PC-3 (cell line): ENCODE data around the gene GFER. TPM values are rescaled to one million over a fixed set of nuclear protein-coding genes. Genes with fewer than 3 reads are reported as not detected.
A peak's percentile ranks its signal among the peaks of the same experiment; 100 is the strongest.

Experiments used
- ATAC-seq: fragments of 200-7000 bp; cut with Tn5 transposase; 2 replicates; pipeline ENCODE4 v1.9.1; 2020; ENCODE audit warnings: mild to moderate bottlenecking, moderate library complexity
- BruUV-seq: library from RNA; stranded (reverse); fragments of 400-500 nt; replicated peaks from 2 replicates; lab custom pipeline; 2021; lab: Mats Ljungman, UMichigan
- CTCF ChIA-PET: fragments of 300-600 bp; sonication (Branson Sonifier 250); formaldehyde crosslinking; loops from one replicate; lab custom pipeline; 2022; ENCODE audit warnings: antibody characterized with exemption; lab: Charles Lee
- POLR2A ChIA-PET: fragments of 300-600 bp; sonication (Branson Sonifier 250); formaldehyde crosslinking; loops from one replicate; lab custom pipeline; 2022; ENCODE audit warnings: antibody characterized with exemption; ENCODE audit not compliant: unreplicated experiment; lab: Charles Lee
- DNase-seq: peaks from one replicate; pipeline ENCODE4 v3.0.0-alpha.2; 2015
- H2AFZ ChIP-seq: fragments of 300-600 bp; sonication (generic); 2 replicates; pipeline ENCODE4 v1.6.0; 2016; ENCODE audit warnings: antibody characterized with exemption, low read length
- H3F3A ChIP-seq: fragments of 300-600 bp; sonication (generic); one replicate; pipeline ENCODE4 v1.6.0; 2017; ENCODE audit warnings: antibody characterized with exemption, low read length, control low read depth, mild to moderate bottlenecking; ENCODE audit not compliant: unreplicated experiment
- H3K27ac ChIP-seq: fragments of 300-600 bp; sonication (generic); 2 replicates; pipeline ENCODE4 v1.5.1; 2016; ENCODE audit warnings: mild to moderate bottlenecking, low read length
- H3K27me3 ChIP-seq: fragments of 300-600 bp; sonication (generic); 2 replicates; pipeline ENCODE4 v1.6.1; 2016; ENCODE audit warnings: low read length, mixed read lengths
- H3K36me3 ChIP-seq: fragments of 300-600 bp; sonication (generic); 2 replicates; pipeline ENCODE4 v1.6.1; 2016; ENCODE audit warnings: low read depth, mixed run types, low read length, mixed read lengths
- H3K4me1 ChIP-seq: fragments of 300-600 bp; sonication (generic); 2 replicates; pipeline ENCODE4 v1.5.1; 2016; ENCODE audit warnings: low read length; ENCODE audit not compliant: insufficient read depth
- H3K4me2 ChIP-seq: fragments of 300-600 bp; sonication (generic); 2 replicates; pipeline ENCODE4 v1.6.0; 2016; ENCODE audit warnings: low read length
- H3K4me3 ChIP-seq: fragments of 300-600 bp; sonication (generic); 2 replicates; pipeline ENCODE4 v1.5.1; 2016; ENCODE audit warnings: mild to moderate bottlenecking, low read length, mixed read lengths
- H3K79me2 ChIP-seq: fragments of 300-600 bp; sonication (generic); 2 replicates; pipeline ENCODE4 v1.6.1; 2017; ENCODE audit warnings: low read length, mixed read lengths
- H3K9ac ChIP-seq: fragments of 300-600 bp; sonication (generic); 2 replicates; pipeline ENCODE4 v1.6.0; 2016; ENCODE audit warnings: mild to moderate bottlenecking, low read length
- H3K9me2 ChIP-seq: fragments of 300-600 bp; sonication (generic); replicated peaks from 2 replicates; pipeline ENCODE4 v1.6.1; 2016; ENCODE audit warnings: mixed run types, low read length, mixed read lengths
- H3K9me3 ChIP-seq: fragments of 300-600 bp; sonication (generic); 2 replicates; pipeline ENCODE4 v1.6.1; 2016; ENCODE audit warnings: low read length, mixed read lengths
- H4K20me1 ChIP-seq: fragments of 300-600 bp; sonication (generic); 2 replicates; pipeline ENCODE4 v1.6.1; 2016; ENCODE audit warnings: low read length, mixed read lengths
- EZH2 ChIP-seq: fragments of 300-600 bp; sonication (generic); IDR thresholded peaks from one replicate; pipeline ENCODE4 v1.6.1; 2017; ENCODE audit warnings: antibody characterized with exemption, mild to moderate bottlenecking, low read length; ENCODE audit not compliant: unreplicated experiment
- EZH2phosphoT487 ChIP-seq: fragments of 300-600 bp; sonication (generic); IDR thresholded peaks from 2 replicates; pipeline ENCODE4 v1.6.1; 2018; ENCODE audit warnings: mild to moderate bottlenecking, antibody characterized with exemption, low read length, borderline replicate concordance
- intact Hi-C: fragments of 100-400 bp; cut with micrococcal nuclease; formaldehyde crosslinking; loops from 2 replicates; pipeline ENCODE4 v1.9.0; 2023
- total RNA-seq: library from RNA; depleted of rRNA; stranded (reverse); fragments of >200 nt; gene quantifications from 2 replicates; pipeline ENCODE4 v1.2.3, GENCODE V29; 2014
- TF ChIP-seq, protein P1 (sequence below): fragments of 300-600 bp; sonication (generic); conservative IDR thresholded peaks from 2 replicates; pipeline ENCODE4 v1.5.1; 2017; ENCODE audit warnings: antibody characterized with exemption, low read depth, mild to moderate bottlenecking, low read length

Gene GFER
- total RNA-seq, 1 experiment from 2014 or later, result 66.8 TPM

DNA sequence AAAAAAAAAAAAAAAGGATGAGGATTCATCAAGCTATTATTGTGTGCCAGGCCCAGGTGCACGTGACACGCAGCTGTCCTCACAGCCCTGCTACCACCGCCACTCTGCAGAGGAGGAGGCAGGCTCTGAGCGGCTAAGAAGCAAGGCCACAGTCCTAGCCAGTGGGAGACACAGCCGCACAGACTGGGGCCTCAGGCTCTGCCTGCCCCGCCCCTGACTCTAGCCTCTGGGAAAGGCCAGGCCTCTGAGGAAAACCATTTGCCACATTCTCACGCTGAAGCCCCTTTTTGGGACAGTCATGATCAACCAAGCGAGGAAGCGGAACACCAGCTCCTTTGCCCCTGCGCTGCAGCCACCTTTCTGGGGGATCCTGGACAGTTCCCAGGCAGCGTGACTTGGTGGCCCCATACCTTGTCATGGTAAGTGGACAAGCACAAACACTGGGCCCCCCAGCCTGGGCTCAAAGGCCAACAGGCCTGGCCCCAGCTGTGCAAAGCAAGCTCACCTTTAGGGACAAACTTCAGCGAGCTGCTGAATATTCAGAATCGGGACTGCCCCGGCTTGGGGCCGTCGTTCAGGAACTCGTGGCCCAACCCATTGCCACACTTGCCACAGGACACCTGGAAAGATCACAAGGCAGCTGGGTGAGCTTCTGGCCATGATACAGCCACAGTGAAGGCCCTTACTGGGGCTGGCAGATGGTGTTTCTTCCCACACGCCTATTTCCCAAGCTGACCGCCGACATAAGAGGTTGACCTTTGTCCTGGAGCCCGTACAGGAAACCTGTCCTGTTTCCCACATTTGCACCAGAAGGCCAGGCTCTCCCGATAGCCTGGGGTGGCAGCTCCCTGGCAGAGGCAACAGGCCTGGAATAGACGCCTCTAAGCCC is 43.5 kb upstream of the GFER start:
- Histone ChIP-seq H3K4me2 (no peak overlapping the region), H3K9ac (no peak overlapping the region)

DNA sequence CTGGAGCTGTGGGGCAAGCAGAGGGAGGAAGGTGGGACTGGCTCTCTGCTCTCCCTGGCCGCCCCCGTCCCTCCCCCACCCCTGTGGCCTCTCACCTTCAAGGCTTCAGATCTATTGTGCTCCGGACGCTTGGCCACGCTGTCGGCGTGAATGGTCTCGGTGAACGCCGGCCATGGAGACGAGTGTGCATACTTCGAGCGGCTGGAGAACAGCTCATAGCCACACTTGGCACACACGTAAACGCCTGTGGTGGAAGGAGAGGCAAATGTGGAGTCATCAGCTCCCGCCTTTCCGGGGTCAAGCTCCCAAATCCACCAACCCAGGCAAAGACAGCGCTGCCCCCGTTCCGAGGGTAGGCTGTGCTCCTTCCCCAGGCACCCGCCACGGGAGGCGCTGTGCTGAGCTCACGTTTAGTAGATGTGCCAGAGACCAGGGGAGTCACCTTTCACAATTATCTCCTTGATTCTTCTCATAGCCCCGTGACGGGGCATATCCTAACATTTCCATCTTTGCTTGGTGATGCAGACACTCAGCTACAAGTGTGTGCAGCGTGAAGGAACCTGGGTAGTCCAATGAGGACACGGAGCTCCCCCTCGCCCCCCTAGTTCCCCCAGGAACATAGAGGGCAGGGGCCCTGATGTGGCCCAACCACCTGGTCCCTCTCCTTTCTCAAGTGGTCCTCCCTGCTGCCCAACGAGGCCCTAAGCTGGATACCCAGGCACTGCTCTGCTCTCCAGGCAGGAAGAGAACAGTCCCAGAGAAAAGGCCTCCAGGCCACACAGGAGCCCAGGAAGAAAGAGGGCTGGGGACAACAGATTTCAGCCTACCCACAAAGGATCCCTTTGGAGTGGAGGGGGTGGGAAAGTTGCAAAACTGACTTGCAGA is 42.6 kb upstream of the GFER start:
- Histone ChIP-seq H4K20me1 (no peaks in the 10 kb centered on the region), H3K9me3 (no peaks in the 10 kb centered on the region), H3K9ac (no peak overlapping the region), H3K27ac (peak overlapping the region; percentile 41), H3K36me3 (no peaks in the 10 kb centered on the region), H3K4me3 (peak overlapping the region; percentile 85), H3K79me2 (peaks cover 6% of the 10 kb centered on the region; the same call in 1 of the 2 replicates), H2AFZ (no peak overlapping the region; the same call in 1 of the 2 replicates), H3K27me3 (no peaks in the 10 kb centered on the region), H3K9me2 (no peaks in the 10 kb centered on the region), H3K4me1 (peaks cover 11% of the 10 kb centered on the region), H3K4me2 (peak overlapping the region; percentile 93), H3F3A (no peaks in the 10 kb centered on the region)
- ChIA-PET CTCF (interaction anchor here (0.7 kb wide), 1 partner anchor 9 kb away, joined by 4 read pairs; no protein-coding TSS in a partner anchor), POLR2A (no interaction called here)
- TF ChIP-seq EZH2phosphoT487 (no peak), EZH2 (no peak)
- TF ChIP-seq, protein P1, sequence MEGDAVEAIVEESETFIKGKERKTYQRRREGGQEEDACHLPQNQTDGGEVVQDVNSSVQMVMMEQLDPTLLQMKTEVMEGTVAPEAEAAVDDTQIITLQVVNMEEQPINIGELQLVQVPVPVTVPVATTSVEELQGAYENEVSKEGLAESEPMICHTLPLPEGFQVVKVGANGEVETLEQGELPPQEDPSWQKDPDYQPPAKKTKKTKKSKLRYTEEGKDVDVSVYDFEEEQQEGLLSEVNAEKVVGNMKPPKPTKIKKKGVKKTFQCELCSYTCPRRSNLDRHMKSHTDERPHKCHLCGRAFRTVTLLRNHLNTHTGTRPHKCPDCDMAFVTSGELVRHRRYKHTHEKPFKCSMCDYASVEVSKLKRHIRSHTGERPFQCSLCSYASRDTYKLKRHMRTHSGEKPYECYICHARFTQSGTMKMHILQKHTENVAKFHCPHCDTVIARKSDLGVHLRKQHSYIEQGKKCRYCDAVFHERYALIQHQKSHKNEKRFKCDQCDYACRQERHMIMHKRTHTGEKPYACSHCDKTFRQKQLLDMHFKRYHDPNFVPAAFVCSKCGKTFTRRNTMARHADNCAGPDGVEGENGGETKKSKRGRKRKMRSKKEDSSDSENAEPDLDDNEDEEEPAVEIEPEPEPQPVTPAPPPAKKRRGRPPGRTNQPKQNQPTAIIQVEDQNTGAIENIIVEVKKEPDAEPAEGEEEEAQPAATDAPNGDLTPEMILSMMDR, result 0 out of 2 replicates have a peak, but pooled peaks have one; percentile 10
- intact Hi-C loops, result no loop called here
- DNase-seq (no peak), ATAC-seq (no peak)
- no TSS peak for BruUV-seq

More for the DNA sequence above, 43.5 kb upstream of the GFER start:
- POLR2A ChIA-PET, result no interaction called here
- no peak for TF ChIP-seq EZH2
- TF ChIP-seq, protein P1, result no peak
- no peak for TF ChIP-seq EZH2phosphoT487
- Histone ChIP-seq H2AFZ (no peak overlapping the region), H3K79me2 (peaks cover 6% of the 10 kb centered on the region; the same call in 1 of the 2 replicates), H3K27me3 (no peaks in the 10 kb centered on the region), H3K36me3 (no peaks in the 10 kb centered on the region), H3K4me1 (peaks cover 13% of the 10 kb centered on the region), H3K9me2 (no peaks in the 10 kb centered on the region), H3K9me3 (no peaks in the 10 kb centered on the region), H3K4me3 (no peak overlapping the region), H3F3A (no peaks in the 10 kb centered on the region), H4K20me1 (no peaks in the 10 kb centered on the region), H3K27ac (no peak overlapping the region)
- DNase-seq, result no peak
- intact Hi-C loops, result no loop called here
- BruUV-seq, result no TSS peak
- CTCF ChIA-PET, result interaction anchor here (0.7 kb wide), 1 partner anchor 9 kb away, joined by 4 read pairs; no protein-coding TSS in a partner anchor
- ATAC-seq, result no peak
